GM21367 (cell line): ENCODE results near the gene FRMD3.

Source experiments
- ATAC-seq: cut with Tn5 transposase; IDR thresholded peaks from one replicate; pipeline ENCODE4 v1.9.1; 2021; ENCODE audit not compliant: unreplicated experiment

The FRMD3 gene

DNA sequence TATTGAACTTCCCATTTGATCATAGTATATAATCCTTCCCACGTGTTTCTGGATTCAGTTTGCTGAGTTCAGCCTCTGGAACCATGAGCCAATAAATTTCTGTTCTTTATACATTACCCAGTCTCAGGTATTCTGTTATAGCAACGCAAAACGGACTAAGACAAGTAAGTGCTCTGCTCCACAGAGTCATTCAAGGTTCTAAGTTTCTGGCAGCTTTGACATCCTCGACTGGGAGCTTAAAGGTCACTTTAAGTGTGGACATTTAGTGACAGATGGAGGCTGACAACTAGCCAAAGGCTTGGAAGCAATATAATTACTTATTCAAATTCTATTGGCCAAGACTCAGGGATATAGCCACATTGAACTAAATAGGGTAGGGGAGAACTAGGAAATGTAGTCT lies 297.5 kb downstream of the FRMD3 start:
- ATAC-seq: no peak

DNA sequence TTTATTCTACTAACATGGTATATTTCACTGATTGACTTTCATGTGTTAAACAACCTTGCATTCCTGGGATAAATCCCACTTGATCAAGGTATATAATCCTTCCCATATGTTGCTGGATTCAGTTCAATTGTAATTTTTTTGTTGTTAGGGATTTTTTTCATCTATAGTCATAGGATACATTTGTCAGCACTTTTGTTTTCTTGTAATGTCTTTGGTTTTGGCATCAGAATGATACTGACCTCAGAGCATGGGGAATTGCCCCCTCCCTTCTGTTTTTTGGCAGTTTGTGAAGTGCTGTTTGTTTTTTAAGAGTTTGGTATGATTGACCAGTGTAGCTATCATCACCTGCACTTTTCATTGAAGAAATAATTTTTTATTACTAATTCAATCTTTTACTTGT lies 298.5 kb downstream of the FRMD3 start:
- no peak for ATAC-seq

DNA sequence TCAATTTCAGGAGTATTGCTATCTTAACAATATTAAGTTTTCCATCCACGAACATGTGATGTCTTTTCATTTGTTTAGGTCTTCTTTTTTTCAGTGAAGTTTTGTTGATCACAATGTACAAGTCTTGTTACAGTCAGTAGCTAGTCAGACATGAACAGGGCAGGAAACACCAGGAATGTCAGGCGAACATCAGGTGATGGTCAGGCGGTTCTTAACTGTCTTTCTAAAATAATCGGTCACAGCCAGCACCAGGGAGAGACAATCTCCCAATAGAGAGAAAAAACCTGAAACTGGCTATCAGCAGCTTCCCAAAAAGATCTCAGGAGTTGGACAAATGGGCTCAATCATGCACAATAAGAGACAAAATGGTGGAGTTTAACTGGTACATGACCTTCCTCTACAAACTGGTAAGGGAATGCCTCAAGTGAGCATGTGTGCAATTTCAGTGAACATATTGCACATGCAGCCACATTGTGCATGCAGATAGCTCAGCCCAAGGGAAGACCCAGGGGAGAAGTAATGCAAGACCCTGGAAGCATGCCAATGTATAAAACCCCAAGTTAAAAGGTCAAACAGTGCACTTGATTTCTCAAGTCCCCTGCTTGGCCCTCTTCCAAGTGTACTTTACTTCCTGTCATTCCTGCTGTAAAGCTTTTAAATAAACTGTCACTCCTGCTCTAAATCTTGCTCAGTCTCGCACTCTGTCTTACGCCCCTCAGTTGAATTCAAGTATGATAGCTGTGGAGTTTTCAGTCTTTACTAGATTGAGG lies 299.1 kb downstream of the FRMD3 start:
- no peak for ATAC-seq

DNA sequence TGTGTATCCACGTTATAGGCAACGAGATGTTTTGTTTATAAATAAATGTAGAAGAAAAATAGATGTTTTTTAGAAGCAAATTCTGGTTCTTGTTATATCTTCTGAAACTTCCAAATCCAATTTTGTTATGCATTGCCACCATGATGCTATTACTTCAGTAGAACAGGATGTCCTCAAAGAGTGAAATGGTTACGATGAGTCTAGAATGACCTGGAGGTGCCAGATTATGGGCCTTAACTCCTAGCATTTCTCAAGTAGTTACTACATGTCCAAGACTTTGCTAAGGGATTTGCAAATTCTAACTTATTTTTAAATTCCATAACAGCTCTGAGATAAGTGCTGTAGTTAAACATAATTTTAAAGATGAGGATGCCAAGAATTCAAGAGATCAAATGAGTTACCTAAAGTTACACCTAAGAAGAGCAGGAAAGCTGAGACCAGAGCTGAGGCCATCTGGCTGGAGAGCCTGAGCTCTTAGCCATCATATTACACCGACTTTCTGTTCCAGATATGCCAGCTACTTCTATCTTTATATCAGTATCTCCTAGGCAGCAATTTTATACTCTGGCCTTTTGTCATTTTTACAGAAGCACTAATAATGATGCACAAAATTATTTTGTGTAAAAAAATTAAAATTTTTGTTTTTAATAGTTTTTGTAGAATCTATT lies 302.0 kb downstream of the FRMD3 start:
- ATAC-seq: no peak

DNA sequence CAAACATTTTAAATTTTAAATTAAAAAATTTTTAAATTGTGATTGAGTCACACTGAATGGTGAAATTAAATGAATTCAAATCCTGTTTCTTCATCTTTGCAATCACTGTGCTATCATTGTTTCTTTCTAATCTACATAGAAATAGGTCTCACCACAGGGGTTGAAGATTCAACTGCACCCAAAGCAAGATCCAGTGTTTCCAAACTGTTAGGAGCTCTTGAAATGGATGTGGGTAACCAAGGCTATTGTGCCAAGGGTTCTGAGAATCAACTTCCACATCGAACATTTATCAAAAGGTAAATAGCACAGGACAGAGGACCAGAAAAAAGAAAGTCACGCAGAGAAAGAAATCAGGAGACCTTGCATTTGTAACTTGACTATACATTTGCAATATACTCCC lies 302.7 kb downstream of the FRMD3 start:
- no peak for ATAC-seq

DNA sequence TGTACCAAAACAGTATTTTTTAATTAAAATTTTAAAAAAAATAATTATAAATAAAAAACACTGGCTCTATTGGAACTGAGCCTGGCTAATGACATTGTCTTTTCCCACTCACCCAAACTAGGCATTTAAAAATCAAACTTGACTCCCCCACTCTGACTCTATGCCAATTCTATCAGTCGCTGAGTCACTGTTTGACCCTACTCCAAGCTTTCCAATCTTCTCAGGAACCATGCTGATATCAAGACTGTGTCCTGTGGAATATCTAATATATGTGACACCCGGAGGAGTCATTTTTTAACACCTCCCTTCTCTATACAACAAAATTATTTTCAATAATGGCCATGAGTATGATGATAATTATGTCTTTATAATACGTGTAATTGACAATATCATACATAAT lies 303.7 kb downstream of the FRMD3 start:
- no peak for ATAC-seq

DNA sequence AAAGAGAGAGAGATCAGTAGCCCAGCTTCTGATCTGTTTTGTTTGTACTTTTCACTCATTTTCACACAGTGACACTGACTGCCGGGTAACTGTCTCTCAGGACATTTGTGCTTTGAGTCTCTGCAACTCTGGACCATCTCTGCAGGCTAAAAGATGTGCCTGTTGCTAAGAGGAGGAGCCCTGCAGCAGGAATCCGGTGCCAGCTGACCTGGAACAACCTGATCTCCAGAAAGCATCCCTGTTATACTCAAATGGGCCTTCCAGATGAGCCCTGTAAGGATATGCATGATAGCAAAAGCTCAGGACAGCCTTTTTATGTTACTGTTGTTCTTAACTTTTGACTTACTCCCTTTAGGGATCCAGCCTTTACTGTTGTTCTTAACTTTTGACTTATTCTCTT lies 304.6 kb downstream of the FRMD3 start:
- ATAC-seq: no peak

DNA sequence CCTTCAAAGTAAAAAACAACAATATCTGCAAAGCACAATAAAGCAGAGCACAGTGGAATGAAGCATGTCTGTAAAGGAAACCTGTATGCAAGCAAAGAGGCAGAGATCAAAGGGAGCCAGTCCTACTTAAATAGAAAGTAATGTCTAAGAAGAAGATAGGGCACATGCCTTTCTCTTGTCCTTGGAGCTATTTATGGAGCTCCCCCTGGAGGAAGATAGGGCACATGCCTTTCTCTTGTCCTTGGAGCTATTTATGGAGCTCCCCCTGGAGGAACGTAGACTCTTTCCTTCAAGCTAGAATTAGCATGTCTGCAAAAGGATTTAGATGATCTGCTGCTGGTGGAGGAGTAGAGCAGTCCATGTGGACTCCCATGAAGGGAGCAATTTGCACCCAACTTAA lies 307.2 kb downstream of the FRMD3 start:
- no peak for ATAC-seq

DNA sequence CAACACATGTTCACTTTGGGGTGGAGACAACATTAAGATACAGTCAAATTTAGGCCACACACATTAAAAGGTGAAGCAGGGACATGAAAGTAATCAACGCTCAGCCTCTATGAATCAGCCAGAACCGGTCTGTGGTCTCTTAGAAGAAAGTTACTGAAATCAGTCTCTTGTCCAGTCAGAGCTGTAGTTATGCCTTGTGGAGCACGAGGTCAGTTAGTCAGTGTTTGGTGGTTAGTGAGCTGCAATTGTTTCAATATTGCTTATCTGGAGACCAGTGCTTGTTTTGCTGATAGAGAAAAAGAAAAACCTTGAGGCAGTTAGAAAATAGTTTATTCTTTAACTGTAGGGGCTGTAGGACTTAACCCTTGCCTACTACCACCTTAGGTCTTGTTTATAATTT lies 317.5 kb downstream of the FRMD3 start:
- ATAC-seq: peak; percentile 88

- no peak for ATAC-seq
These were observed 318.2 kb downstream of the FRMD3 start for GRCh38 chr9:83219924-83220438.

- peak; percentile 29 for ATAC-seq
These were observed 318.9 kb downstream of the FRMD3 start for GRCh38 chr9:83219154-83219923.

DNA sequence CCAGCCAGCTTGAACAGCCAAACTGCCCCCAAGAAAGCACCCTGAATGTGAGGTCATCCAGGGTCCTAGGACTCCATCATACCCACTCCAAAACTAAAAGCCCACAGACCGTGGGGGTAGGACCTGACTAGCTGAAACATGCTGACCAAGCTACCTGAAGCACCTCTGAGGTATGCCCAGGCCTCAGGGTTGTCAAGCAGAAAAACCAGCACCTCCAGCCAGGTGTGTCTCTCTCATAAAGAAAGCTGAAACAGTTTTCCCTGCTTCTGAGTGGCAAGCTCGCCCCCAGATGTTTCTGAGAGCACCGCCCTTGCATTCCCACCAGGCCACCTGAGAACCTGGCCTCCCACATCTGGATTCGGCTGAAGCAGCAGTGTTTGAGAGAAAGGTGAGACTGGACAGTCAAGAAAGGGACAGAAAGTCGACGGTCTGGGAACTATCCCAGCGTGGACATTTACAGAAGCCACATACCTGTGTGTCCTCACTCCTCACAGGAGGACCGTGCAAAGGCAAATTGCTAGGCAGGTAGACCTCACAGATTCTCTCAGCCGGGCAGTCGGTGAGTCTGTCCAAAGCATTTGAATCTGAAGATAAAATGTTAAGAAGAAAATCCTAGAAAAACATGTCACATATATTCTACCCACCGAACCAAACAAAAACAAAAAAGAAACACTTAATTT lies 319.6 kb downstream of the FRMD3 start:
- ATAC-seq: no peak

- no peak for ATAC-seq
These were observed 328.9 kb downstream of the FRMD3 start for GRCh38 chr9:83209188-83209731.

- ATAC-seq: no peak
These were observed 329.9 kb downstream of the FRMD3 start for GRCh38 chr9:83208065-83208850.

GRCh38 chr9:83204047-83204446 lies 334.2 kb downstream of the FRMD3 start:
- no peak for ATAC-seq

DNA sequence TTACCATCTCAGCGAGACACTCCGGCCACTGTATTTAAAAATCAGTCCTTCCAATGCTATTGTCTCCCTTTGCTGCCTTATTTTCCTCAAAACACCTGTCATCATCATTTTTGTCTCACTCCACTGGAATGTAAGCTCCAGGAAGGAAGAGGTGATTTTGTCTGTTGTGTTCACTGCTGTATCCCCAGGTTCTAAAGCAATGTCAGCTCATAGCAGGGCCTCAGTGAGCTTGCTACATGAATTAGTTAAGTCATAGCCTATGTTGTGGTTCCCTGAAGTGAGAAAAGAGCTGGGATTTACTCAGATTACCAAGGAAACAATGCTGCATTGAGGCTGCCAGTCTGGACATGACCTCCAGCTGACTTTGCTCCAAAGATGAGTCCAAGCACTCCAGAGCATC lies 337.7 kb downstream of the FRMD3 start:
- ATAC-seq: no peak

DNA sequence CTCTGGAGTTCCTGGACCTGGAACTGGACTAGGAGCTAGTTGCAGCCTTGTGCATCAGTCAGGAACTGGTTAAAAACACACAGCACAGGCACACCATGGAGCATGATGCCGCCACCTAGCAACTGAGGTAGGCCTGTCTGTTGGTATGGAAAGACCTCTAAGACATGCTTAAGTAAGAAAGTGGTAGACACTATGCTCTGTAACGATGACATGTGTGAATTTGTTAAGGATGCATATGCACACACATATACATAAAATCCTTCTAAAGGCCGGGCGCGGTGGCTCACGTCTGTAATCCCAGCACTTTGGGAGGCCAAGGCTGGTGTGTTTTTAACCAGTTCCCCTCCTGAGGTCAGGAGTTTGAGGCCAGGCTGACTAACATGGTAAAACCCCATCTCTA lies 338.4 kb downstream of the FRMD3 start:
- ATAC-seq: no peak

GRCh38 chr9:83199240-83199639 lies 339.0 kb downstream of the FRMD3 start:
- ATAC-seq: no peak

DNA sequence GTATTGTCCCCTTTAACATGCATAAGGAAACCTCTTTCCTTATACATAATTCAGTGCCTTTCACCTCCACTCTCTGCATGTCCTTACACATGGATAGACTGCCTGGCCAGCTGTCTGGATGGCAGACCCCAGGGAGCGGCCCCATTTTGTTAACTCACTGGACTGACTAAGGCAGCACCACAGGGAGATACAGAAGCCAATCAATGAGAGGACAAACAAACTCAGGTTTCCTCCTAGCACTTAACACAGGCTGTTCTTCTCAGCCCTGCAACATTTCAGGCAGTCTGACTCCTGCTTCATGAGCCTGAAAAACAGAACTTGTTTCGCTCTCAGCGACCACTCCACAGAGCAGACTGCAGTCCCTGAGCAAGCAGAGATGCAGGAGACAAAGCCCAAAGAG lies 339.8 kb downstream of the FRMD3 start:
- ATAC-seq: no peak

DNA sequence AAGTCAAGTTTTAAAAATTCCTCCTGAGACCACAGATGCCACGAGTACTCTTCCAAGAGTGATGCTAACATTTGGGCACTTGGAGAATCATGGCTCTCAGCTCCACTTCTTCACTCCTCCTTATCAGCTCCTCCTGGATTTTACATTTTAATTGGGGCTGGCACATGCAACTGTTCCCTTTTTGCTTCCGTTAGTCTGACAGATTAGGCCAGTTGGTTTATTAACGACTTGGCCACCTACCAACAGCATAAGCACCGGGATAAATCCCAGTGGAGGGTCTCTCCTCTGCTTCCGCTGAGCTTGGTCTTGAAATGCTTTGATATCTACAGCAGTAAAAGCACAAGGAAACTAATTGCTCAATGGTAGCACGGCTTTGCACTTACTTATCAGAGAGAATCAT lies 340.6 kb downstream of the FRMD3 start:
- ATAC-seq: no peak
